Adrenal gland (tissue), 12 donors: Measurements from ENCODE around the gene BRSK2. TPM values are rescaled to one million over a fixed set of nuclear protein-coding genes. Genes with fewer than 3 reads are reported as not detected.

ENCODE experiments used
- DNase-seq, 7 donors: peaks; one replicate each; pipeline ENCODE4 v3.0.0-alpha.2; 2019 to 2020
- H3K27ac ChIP-seq, 5 donors: fragments of 200-600 bp; sonication (generic) in 4 of 5; 1 replicate in 3 of 5; 2 replicates in 2 of 5; pipeline versions ENCODE4 v1.5.1 to v1.8.0; 2016 to 2020; ENCODE audit warnings: mild to moderate bottlenecking in 1 of 5
- H3K27me3 ChIP-seq: fragments of 200-600 bp; 2 replicates; pipeline ENCODE4 v1.8.0; 2021
- H3K36me3 ChIP-seq, 2 donors: fragments of 200-600 bp; replicated peaks in 1 of 2; 1 replicate in 1 of 2; 2 replicates in 1 of 2; pipeline versions ENCODE4 v1.5.1 to v1.8.0; 2018 to 2022
- H3K4me1 ChIP-seq, 2 donors: fragments of 200-600 bp; replicated peaks in 1 of 2; 1 replicate in 1 of 2; 2 replicates in 1 of 2; pipeline versions ENCODE4 v1.5.1 to v1.8.0; 2018 to 2021
- H3K4me3 ChIP-seq, 4 donors: fragments of 200-600 bp; sonication (generic) in 3 of 4; one replicate each; pipeline ENCODE4 v1.5.1; 2016 to 2018
- H3K9me3 ChIP-seq, 3 donors: fragments of 200-600 bp; sonication (generic) in 1 of 3; replicated peaks in 1 of 3; 1 replicate in 2 of 3; 2 replicates in 1 of 3; pipeline versions ENCODE4 v1.5.1 to v1.8.0; 2016 to 2021
- POLR2A ChIP-seq, 2 donors: fragments of 450-650 bp; IDR thresholded peaks; one replicate each; pipeline ENCODE4 v1.6.1; 2017; ENCODE audit warnings: antibody characterized with exemption in 2 of 2, mild to moderate bottlenecking in 2 of 2, moderate library complexity in 1 of 2
- WGBS, 4 donors: extraction: QIAGEN DNeasy Blood & Tissue Kit in 2 of 4; methylation state at CpG; one replicate each; pipeline versions ENCODE4 v1.1.5 to v1.1.7; 2013 to 2017; 5-methylcytosine and 5-hydroxymethylcytosine counted together
- intact Hi-C, 2 donors: fragments of 100-400 bp; cut with DNase I; formaldehyde crosslinking; loops; one replicate each; pipeline versions ENCODE4 v1.14.1 to v1.15.0; 2022 to 2023
- polyA plus RNA-seq, 3 donors: library from polyadenylated mRNA; stranded (reverse); fragments of 200-250 nt in 2 of 3; fragments of 350-450 nt in 1 of 3; fragmentation: Illumina TruSeq in 1 of 3; extraction: RNeasy Lipid Tissue Mini Kit (QIAGEN cat#74804) in 1 of 3; gene quantifications; one replicate each; pipeline ENCODE4 v1.2.3, GENCODE V29; 2013 to 2014
- total RNA-seq, 9 donors: library from RNA; depleted of rRNA in 4 of 9; stranded (reverse); fragments of >200 nt in 4 of 9; fragments of 120-200 nt in 1 of 9; fragmentation: NEBNext Ultra II Directional in 1 of 9; extraction: Animal tissue kit (Norgen Biotek cat#: 25700) in 1 of 9; gene quantifications; one replicate each; pipeline versions ENCODE4 v1.1.0 to v1.2.4, GENCODE V29; 2013 to 2023
- TF ChIP-seq, protein P1 (sequence below), 6 experiments: fragments of 450-650 bp in 4 of 6; fragments of 200-600 bp in 2 of 6; sonication (generic) in 1 of 6; IDR thresholded peaks; 1 replicate in 5 of 6; 2 replicates in 1 of 6; pipeline versions ENCODE4 v1.5.1 to v1.8.0; 2016 to 2021; ENCODE audit warnings: antibody characterized with exemption in 6 of 6, mild to moderate bottlenecking in 2 of 6, moderate library complexity in 1 of 6
- donor health status: healthy with polysubstance abuse.
- donor health status: Bipolar disorder and iron deficiency.
- donor health status: DM: yes; HTN: yes; CAD: no.
- donor health status: DM: no; HTN: no; CAD: no.
- donor health status: DM: no; HTN: no; CAD: no.
- donor health status: DM: yes; HTN: yes; CAD: no.

BRSK2 gene
- total and polyA plus RNA-seq, 12 donors = 0.18 to 24.5 (median 1.4) TPM; not detected in 1

DNA sequence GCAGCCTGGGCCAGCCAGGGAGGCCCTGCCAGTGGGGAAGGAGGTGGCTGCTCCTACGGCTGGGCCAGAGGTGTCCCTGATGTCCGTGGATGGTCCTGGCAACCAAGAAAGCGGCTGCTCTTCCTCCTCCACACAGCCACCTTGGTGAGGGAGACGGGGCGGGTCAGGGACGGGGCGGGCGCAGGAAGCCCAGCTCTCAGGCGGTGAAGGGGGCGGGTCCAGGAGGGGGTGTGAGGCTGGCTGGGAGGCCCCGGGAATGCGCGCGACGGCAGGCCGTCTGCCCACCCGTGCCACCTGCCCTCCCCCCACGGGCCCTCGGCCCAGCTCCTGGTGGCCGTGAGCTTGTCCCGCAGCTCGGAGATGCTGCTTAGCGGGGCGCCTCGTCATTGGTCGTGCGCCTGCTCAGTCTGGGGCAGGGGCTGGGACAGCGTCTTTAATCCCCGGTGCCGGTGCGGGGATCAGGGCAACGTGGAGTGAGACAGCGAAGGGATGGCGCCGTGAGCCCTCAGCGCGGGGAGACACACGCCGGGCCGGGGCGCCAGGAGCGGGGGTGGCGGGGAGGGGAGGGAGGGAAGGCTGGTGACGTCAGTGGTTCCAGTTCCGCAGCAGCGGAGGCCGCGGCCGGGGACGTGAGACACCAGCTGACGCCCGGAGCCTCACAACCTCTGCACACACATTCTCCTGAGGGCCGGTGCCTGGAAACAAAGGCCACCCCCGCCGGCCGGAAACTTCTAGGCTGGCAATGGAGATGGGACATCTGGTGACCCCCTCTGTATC is 6.7 kb upstream of the BRSK2 start:
- H3K9me3 ChIP-seq = no peaks in the 10 kb centered on the region
- peak; percentile 76 to 93 (median 89) for DNase-seq
- intact Hi-C loops = no loop called here
- H3K4me1 ChIP-seq = peaks cover 0 to 9% of the 10 kb centered on the region in 2 donors
- TF ChIP-seq, protein P1, sequence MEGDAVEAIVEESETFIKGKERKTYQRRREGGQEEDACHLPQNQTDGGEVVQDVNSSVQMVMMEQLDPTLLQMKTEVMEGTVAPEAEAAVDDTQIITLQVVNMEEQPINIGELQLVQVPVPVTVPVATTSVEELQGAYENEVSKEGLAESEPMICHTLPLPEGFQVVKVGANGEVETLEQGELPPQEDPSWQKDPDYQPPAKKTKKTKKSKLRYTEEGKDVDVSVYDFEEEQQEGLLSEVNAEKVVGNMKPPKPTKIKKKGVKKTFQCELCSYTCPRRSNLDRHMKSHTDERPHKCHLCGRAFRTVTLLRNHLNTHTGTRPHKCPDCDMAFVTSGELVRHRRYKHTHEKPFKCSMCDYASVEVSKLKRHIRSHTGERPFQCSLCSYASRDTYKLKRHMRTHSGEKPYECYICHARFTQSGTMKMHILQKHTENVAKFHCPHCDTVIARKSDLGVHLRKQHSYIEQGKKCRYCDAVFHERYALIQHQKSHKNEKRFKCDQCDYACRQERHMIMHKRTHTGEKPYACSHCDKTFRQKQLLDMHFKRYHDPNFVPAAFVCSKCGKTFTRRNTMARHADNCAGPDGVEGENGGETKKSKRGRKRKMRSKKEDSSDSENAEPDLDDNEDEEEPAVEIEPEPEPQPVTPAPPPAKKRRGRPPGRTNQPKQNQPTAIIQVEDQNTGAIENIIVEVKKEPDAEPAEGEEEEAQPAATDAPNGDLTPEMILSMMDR (IDR thresholded peaks at IDR 0.05) = peak in 2 of 6 experiments; percentile 16 to 35
- TF ChIP-seq POLR2A (IDR thresholded peaks at IDR 0.05) = no peak
- H3K27ac ChIP-seq = peak overlapping the region in 2 of 5 donors; percentile 88
- 0 to 5% (median 1%) methylated on average over 14 to 56 of the region's 56 CpGs for WGBS, 4 donors
- H3K36me3 ChIP-seq = no peaks in the 10 kb centered on the region
- no peaks in the 10 kb centered on the region for H3K27me3 ChIP-seq
- H3K4me3 ChIP-seq = peak overlapping the region in 1 of 4 donors; percentile 60

DNA sequence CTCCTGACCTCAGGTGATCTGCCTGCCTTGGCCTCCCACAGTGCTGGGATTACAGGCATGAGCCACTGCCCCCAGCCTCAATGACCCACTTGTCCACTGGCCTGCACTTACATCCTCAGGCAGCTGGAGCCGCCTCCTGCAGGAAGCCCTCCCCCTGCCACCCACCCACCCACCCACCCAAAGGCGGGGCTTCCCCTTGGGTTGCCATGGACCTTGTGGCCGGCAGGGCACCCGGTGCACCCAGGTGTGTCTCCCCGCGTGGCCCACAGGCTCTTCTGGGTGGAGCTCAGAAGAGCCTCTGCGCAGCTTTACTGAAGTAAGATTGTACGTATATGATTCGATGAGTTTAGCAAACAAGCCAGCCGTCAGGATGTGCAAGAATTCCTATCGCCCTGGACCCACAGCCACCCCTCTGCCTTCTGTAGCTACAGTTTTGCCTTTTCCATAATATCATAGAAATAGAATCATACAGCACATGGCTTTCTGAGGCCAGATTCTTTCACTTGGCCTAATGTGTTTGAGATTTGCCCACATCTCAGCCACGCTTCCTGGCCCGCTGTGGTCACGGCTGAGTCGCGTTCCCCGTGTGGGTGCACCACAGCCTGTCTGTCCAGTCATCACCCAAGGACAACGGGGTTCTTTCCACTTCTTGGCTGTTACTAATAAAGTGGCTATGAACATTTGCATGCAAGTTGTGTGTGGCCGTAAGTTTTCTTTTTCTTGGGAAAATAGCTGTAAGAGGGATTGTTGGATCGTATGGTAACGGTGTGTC is 5.3 kb upstream of the BRSK2 start:
- Histone ChIP-seq H3K9me3 (no peaks in the 10 kb centered on the region), H3K27ac (no peak overlapping the region), H3K4me3 (no peak overlapping the region), H3K4me1 (peaks cover 9 to 14% of the 10 kb centered on the region in 2 donors), H3K27me3 (peaks cover 8% of the 10 kb centered on the region), H3K36me3 (no peaks in the 10 kb centered on the region)
- no peak for TF ChIP-seq POLR2A (IDR thresholded peaks at IDR 0.05)
- TF ChIP-seq, protein P1 (IDR thresholded peaks at IDR 0.05) = no peak
- 68 to 80% (median 78%) methylated on average over 14 to 21 of the region's 21 CpGs for WGBS, 4 donors
- intact Hi-C loops = no loop called here
- DNase-seq = no peak

DNA sequence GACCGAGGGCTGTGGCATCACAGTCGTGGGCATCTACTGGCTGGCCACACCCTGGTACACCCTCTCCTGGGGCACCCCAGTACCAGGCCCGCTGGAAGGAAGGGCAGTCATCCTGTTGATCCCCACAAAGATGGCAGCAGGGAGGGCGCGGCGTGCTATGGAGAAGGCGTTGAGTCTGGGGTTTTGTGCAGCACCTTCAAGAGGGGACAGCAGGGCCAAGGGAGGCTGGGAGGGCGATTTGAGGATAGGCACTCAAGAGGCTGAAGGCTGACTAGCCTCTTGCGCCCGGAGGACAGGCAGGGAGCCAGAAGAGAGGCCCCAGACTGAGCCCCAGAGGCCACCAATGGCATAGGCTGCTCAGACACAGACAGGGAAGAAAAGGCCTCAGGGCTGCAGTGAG is 2.2 kb upstream of the BRSK2 start:
- H3K4me3 ChIP-seq = no peak overlapping the region
- peaks cover 18% of the 10 kb centered on the region for H3K27me3 ChIP-seq
- intact Hi-C loops = no loop called here
- no peaks in the 10 kb centered on the region for H3K9me3 ChIP-seq
- 89 to 96% (median 90%) methylated on average over 8 to 10 of the region's 10 CpGs for WGBS, 4 donors
- peaks cover 9 to 14% of the 10 kb centered on the region in 2 donors for H3K4me1 ChIP-seq
- H3K27ac ChIP-seq = no peak overlapping the region
- H3K36me3 ChIP-seq = no peaks in the 10 kb centered on the region
- no peak for TF ChIP-seq POLR2A (IDR thresholded peaks at IDR 0.05)
- TF ChIP-seq, protein P1 (IDR thresholded peaks at IDR 0.05) = no peak
- no peak for DNase-seq

DNA sequence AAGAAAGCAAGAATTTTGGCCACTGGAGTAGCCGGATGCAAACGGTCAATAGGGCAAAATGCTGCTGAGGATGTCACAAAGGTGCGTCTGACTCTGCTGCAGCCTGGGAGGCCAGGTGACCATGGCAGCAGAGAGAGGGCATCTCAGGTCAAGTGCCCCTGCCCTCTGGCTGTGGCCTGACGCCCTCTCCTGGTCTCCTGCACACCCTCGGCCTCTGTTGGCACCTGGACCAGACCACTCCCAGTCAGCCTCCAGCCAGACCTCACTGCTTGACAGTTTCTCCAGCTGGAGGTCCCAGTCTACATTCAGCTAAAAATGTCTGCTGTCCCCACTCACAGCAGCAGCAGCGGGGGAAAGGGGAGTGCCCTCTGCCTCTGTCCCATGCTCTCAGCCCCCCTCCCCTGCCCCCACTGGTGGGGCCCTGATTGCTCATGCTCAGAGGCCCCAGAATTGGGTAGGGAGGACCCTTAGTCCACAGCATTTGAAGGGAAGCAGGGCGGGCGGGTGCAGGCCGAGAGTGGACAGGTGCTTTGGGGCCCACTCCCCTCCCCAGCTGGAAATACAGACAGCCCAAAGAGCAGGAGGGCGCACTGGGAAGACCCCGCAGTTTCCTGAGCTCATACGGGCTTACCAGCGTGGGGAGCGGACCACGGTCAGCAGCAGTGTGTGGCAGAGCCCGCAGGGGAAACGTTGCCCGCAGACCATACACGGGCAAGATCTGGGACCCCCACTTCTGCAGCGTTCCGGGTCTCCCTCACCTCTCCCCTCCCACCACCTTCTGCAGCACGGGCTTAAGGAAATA is 1.6 kb upstream of the BRSK2 start:
- Histone ChIP-seq H3K4me3 (no peak overlapping the region), H3K36me3 (no peaks in the 10 kb centered on the region), H3K27me3 (peaks cover 18% of the 10 kb centered on the region), H3K9me3 (no peaks in the 10 kb centered on the region), H3K27ac (no peak overlapping the region), H3K4me1 (peaks cover 9 to 10% of the 10 kb centered on the region in 2 donors)
- WGBS, 4 donors = 55 to 61% (median 59%) methylated on average over 10 to 22 of the region's 22 CpGs
- intact Hi-C loops = no loop called here
- no peak for DNase-seq
- TF ChIP-seq, protein P1 (IDR thresholded peaks at IDR 0.05) = no peak
- TF ChIP-seq POLR2A (IDR thresholded peaks at IDR 0.05) = no peak
